Endothelial cell of umbilical vein (primary cell): ENCODE data around the gene SUGP1. TPM values are rescaled to one million over a fixed set of nuclear protein-coding genes. Genes with fewer than 3 reads are reported as not detected.

Source experiments
- BruUV-seq: library from RNA; stranded (reverse); fragments of 400-500 nt; replicated peaks from 2 replicates; lab custom pipeline; 2021; lab: Mats Ljungman, UMichigan
- CTCF ChIA-PET: fragments of 300-600, 350-600 bp; sonication (Branson Sonifier 250); formaldehyde crosslinking; loops from one replicate; lab custom pipeline; 2021; ENCODE audit warnings: antibody characterized with exemption, inconsistent platforms; lab: Charles Lee
- POLR2A ChIA-PET: fragments of 300-600, 350-600 bp; sonication (Branson Sonifier 250); formaldehyde crosslinking; loops from one replicate; lab custom pipeline; 2021; ENCODE audit warnings: antibody characterized with exemption, inconsistent platforms; lab: Charles Lee
- DNase-seq: peaks from one replicate; pipeline ENCODE4 v3.0.0-alpha.2; 2011; ENCODE audit warnings: low read depth, low spot score
- FAIRE-seq: peaks from 2 replicates; lab custom pipeline; 2011; peaks lifted over from hg19 to GRCh38; lab: Jason Lieb, UNC
- H2AFZ ChIP-seq: 2 replicates; pipeline ENCODE4 v1.6.0; 2012; ENCODE audit warnings: low read depth, low read length, control low read depth, inconsistent platforms
- H3K27ac ChIP-seq: 2 replicates; pipeline ENCODE4 v1.5.1; 2011; ENCODE audit warnings: low read depth, mild to moderate bottlenecking, control low read depth, low read length, moderate library complexity; ENCODE audit not compliant: insufficient read depth
- H3K27me3 ChIP-seq, 2 experiments: 2 replicates each; pipeline versions ENCODE4 v1.6.0 to v1.6.1; 2011; ENCODE audit warnings: low read length in 2 of 2, mixed read lengths in 1 of 2; ENCODE audit not compliant: control insufficient read depth in 2 of 2, insufficient read depth in 2 of 2
- H3K36me3 ChIP-seq, 2 experiments: 2 replicates in 1 of 2; 3 replicates in 1 of 2; pipeline ENCODE4 v1.5.1; 2011; ENCODE audit warnings: low read length in 2 of 2, mild to moderate bottlenecking in 1 of 2, moderate library complexity in 1 of 2; ENCODE audit not compliant: control insufficient read depth in 2 of 2, insufficient read depth in 2 of 2; ENCODE audit errors: extremely low read depth in 1 of 2
- H3K4me1 ChIP-seq: 3 replicates; pipeline ENCODE4 v1.5.1; 2011; ENCODE audit warnings: mild to moderate bottlenecking, low read length; ENCODE audit not compliant: control insufficient read depth, insufficient read depth; ENCODE audit errors: extremely low read depth
- H3K4me2 ChIP-seq: 2 replicates; pipeline ENCODE4 v1.6.1; 2011; ENCODE audit warnings: low read length, control low read depth, mixed read lengths; ENCODE audit not compliant: insufficient read depth
- H3K4me3 ChIP-seq, 3 experiments: fragments of 200-600 bp in 1 of 3; sonication (generic), shearing (Covaris generic) in 1 of 3; replicated peaks in 1 of 3; 2 replicates each; pipeline ENCODE4 v1.5.1; 2011 to 2016; ENCODE audit warnings: control low read depth in 3 of 3, low read length in 3 of 3, mild to moderate bottlenecking in 2 of 3, inconsistent platforms in 1 of 3, low read depth in 1 of 3, moderate library complexity in 1 of 3; ENCODE audit not compliant: insufficient read depth in 1 of 3
- H3K79me2 ChIP-seq: 2 replicates; pipeline ENCODE4 v1.6.0; 2012; ENCODE audit warnings: low read length, inconsistent platforms; ENCODE audit not compliant: control insufficient read depth, insufficient read depth
- H3K9ac ChIP-seq: replicated peaks from 2 replicates; pipeline ENCODE3; 2011; ENCODE audit warnings: low read length, control low read depth; ENCODE audit not compliant: insufficient read depth; ENCODE audit errors: extremely low read depth
- H3K9me1 ChIP-seq: replicated peaks from 3 replicates; pipeline ENCODE4 v1.6.0; 2011; ENCODE audit warnings: mild to moderate bottlenecking, low read length; ENCODE audit not compliant: control insufficient read depth, insufficient read depth; ENCODE audit errors: extremely low read depth
- H3K9me3 ChIP-seq: replicated peaks from 2 replicates; pipeline ENCODE4 v1.5.1; 2012; ENCODE audit warnings: low read length, inconsistent platforms; ENCODE audit not compliant: control insufficient read depth, insufficient read depth
- H4K20me1 ChIP-seq: replicated peaks from 2 replicates; pipeline ENCODE3; 2011; ENCODE audit warnings: mild to moderate bottlenecking, low read length; ENCODE audit not compliant: control insufficient read depth, insufficient read depth; ENCODE audit errors: extremely low read depth
- EZH2 ChIP-seq: IDR thresholded peaks from 2 replicates; pipeline ENCODE4 v1.6.1; 2012; ENCODE audit warnings: borderline replicate concordance, low read depth, mild to moderate bottlenecking, moderate library complexity, low read length, inconsistent platforms; ENCODE audit not compliant: severe bottlenecking
- FOS ChIP-seq: IDR thresholded peaks from 2 replicates; pipeline ENCODE4 v1.6.1; 2011; ENCODE audit warnings: mild to moderate bottlenecking, low read length, moderate library complexity, borderline replicate concordance; ENCODE audit not compliant: insufficient read depth
- GATA2 ChIP-seq: IDR thresholded peaks from 2 replicates; pipeline ENCODE4 v1.7.0; 2011; ENCODE audit warnings: low read depth, mild to moderate bottlenecking, moderate library complexity, mixed read lengths, low read length; ENCODE audit not compliant: insufficient read length, insufficient read depth
- JUN ChIP-seq: IDR thresholded peaks from 2 replicates; pipeline ENCODE4 v1.6.1; 2011; ENCODE audit warnings: borderline replicate concordance, low read depth; ENCODE audit not compliant: insufficient read length, insufficient read depth
- MYC ChIP-seq: IDR thresholded peaks from one replicate; pipeline ENCODE4 v1.6.1; 2011; ENCODE audit warnings: mild to moderate bottlenecking, low read depth, low read length
- POLR2A ChIP-seq: IDR thresholded peaks from 2 replicates; pipeline ENCODE4 v1.6.1; 2012; ENCODE audit warnings: low read depth, mild to moderate bottlenecking, control low read depth, low read length
- POLR2AphosphoS5 ChIP-seq: IDR thresholded peaks from 2 replicates; pipeline ENCODE4 v1.6.1; 2012; ENCODE audit warnings: low read depth, mild to moderate bottlenecking, control low read depth, low read length, moderate library complexity; ENCODE audit not compliant: insufficient read depth
- dilution Hi-C: fragments of 300-500 bp; cut with MboI; formaldehyde crosslinking; loops from one replicate; pipeline ENCODE4 v1.15.0; 2019; ENCODE audit warnings: low sequenced_read_pairs; ENCODE audit not compliant: extremely low pct_ligation_motif_present
- intact Hi-C: fragments of 100-400 bp; cut with micrococcal nuclease; formaldehyde crosslinking; loops from one replicate; pipeline ENCODE4 v1.10.0; 2022
- polyA plus RNA-seq, 4 experiments: library from polyadenylated mRNA; depleted of rRNA in 3 of 4; stranded (reverse) in 3 of 4; unstranded in 1 of 4; fragments of >200 nt; gene quantifications; 2 replicates each; pipeline versions ENCODE4 v1.2.1 to v1.2.3, GENCODE V29; 2011 to 2012; ENCODE audit warnings: missing spikeins in 1 of 4
- total RNA-seq: library from RNA; stranded (reverse); gene quantifications from 2 replicates; pipeline ENCODE4 v1.2.3, GENCODE V29; 2021
- TF ChIP-seq, protein P1 (sequence below): IDR thresholded peaks from 2 replicates; pipeline ENCODE4 v1.6.1; 2011; ENCODE audit not compliant: insufficient read depth, insufficient read length
- TF ChIP-seq, protein P2 (sequence below), 2 donors: IDR thresholded peaks; 1 replicate in 1 of 2; 2 replicates in 1 of 2; pipeline ENCODE4 v1.5.1; 2011; ENCODE audit warnings: low read length in 2 of 2, mild to moderate bottlenecking in 2 of 2, moderate library complexity in 2 of 2, control low read depth in 1 of 2, inconsistent platforms in 1 of 2, low read depth in 1 of 2; ENCODE audit not compliant: insufficient read depth in 1 of 2; ENCODE audit errors: extremely low read depth in 1 of 2

SUGP1 gene
- total and polyA plus RNA-seq, 2 donors (not counting 3 experiments of a cell fraction or from before 2014, with no cell fraction given) = 41.0 to 64.7 TPM

DNA sequence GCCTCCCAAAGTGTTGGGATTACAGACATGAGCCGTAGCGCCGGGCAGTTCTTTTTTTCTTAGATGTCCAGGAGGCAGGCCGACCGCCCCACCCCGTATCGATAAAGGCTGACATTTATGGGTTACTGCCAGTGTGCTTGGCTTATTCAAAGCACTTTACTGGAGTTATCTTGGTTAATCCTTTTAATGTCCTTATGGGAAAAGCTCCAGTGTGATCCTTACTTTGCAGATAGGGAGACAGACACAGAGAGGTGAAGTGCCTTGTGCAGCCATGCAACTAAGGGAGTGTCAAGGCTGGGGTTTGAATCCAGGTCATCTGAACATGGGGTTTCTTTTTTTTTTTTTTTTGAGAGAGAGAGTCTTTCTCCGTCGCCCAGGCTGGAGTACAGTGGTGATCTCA lies 89.3 kb downstream of the SUGP1 start:
- ChIA-PET CTCF (interaction anchor here (0.6 to 1.7 kb wide), 4 partner anchors 11 to 143 kb away, joined by 3 to 8 read pairs (median 6); no protein-coding TSS in a partner anchor), POLR2A (no interaction called here)
- H3K9ac ChIP-seq = no peak overlapping the region
- no TSS peak for BruUV-seq
- TF ChIP-seq POLR2AphosphoS5 (no peak), EZH2 (no peak), POLR2A (no peak), MYC (no peak), FOS (no peak), JUN (no peak), GATA2 (no peak)
- TF ChIP-seq, protein P1, sequence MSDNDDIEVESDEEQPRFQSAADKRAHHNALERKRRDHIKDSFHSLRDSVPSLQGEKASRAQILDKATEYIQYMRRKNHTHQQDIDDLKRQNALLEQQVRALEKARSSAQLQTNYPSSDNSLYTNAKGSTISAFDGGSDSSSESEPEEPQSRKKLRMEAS = no peak
- TF ChIP-seq, protein P2, sequence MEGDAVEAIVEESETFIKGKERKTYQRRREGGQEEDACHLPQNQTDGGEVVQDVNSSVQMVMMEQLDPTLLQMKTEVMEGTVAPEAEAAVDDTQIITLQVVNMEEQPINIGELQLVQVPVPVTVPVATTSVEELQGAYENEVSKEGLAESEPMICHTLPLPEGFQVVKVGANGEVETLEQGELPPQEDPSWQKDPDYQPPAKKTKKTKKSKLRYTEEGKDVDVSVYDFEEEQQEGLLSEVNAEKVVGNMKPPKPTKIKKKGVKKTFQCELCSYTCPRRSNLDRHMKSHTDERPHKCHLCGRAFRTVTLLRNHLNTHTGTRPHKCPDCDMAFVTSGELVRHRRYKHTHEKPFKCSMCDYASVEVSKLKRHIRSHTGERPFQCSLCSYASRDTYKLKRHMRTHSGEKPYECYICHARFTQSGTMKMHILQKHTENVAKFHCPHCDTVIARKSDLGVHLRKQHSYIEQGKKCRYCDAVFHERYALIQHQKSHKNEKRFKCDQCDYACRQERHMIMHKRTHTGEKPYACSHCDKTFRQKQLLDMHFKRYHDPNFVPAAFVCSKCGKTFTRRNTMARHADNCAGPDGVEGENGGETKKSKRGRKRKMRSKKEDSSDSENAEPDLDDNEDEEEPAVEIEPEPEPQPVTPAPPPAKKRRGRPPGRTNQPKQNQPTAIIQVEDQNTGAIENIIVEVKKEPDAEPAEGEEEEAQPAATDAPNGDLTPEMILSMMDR (IDR thresholded peaks at IDR 0.05; ENCODE audit: extremely low read depth in 1 of 2, insufficient read depth in 1 of 2, low read depth in 1 of 2, low read length in 2 of 2) = no peak
- H3K9me3 ChIP-seq = peaks cover 2% of the 10 kb centered on the region
- no peaks in the 10 kb centered on the region for H3K9me1 ChIP-seq
- no peaks in the 10 kb centered on the region for H4K20me1 ChIP-seq
- no peaks in the 10 kb centered on the region for H3K27me3 ChIP-seq
- no peaks in the 10 kb centered on the region for H3K4me1 ChIP-seq
- dilution Hi-C loops (no loop called here), intact Hi-C loops (no loop called here)
- H3K36me3 ChIP-seq = no peaks in the 10 kb centered on the region
- DNase-seq (no peak), FAIRE-seq (no peak)
- H2AFZ ChIP-seq = no peak overlapping the region
- no peak overlapping the region for H3K4me2 ChIP-seq
- no peak overlapping the region for H3K4me3 ChIP-seq
- no peak overlapping the region for H3K27ac ChIP-seq
- H3K79me2 ChIP-seq = no peaks in the 10 kb centered on the region
